ENCODE data around the gene LIPC. TPM values are rescaled to one million over a fixed set of nuclear protein-coding genes. Genes with fewer than 3 reads are reported as not detected.

Gene LIPC
- total and polyA plus RNA-seq, 10 of the 15 experiments (the other 5 are each of a cell fraction or from before 2014, with no cell fraction given), result 0.06 to 0.31 (median 0.16) TPM; not detected in 1

- ATAC-seq (no peak), DNase-seq (ENCODE audit: low read depth, low spot score) (no peak), FAIRE-seq (no peak)
- no peak for TF ChIP-seq RELA (IDR thresholded peaks at IDR 0.05; ENCODE audit: borderline replicate concordance, partially characterized antibody)
- no peak for TF ChIP-seq ZBTB11 (CRISPR knock-in tag; IDR thresholded peaks at IDR 0.05)
- no peak for TF ChIP-seq RELB (IDR thresholded peaks at IDR 0.05; ENCODE audit: low read depth)
- no peak for TF ChIP-seq RAD21 (IDR thresholded peaks at IDR 0.05; ENCODE audit: insufficient read depth, low read depth, low read length)
- intact Hi-C loops (cut with micrococcal nuclease; ENCODE audit: unreplicated experiment), result loop anchor here (5.0 kb wide), 1 partner anchor 46 kb away; no protein-coding TSS in a partner anchor
- no peak overlapping the region for H3K9ac ChIP-seq (ENCODE audit: control insufficient read depth, insufficient read depth, low read length)
- no peaks in the 10 kb centered on the region for H3K9me3 ChIP-seq (replicated peaks; ENCODE audit: control insufficient read depth, insufficient read depth, low read length)
- H3K4me2 ChIP-seq (ENCODE audit: control insufficient read depth, insufficient read depth), result no peak overlapping the region
- BruUV-seq (replicated peaks), result no TSS peak
- in situ Hi-C loops (cut with MboI), result no loop called here
- H3K36me3 ChIP-seq (ENCODE audit: control insufficient read depth in 2 of 2, insufficient read depth in 2 of 2, low read length in 1 of 2), result no peaks in the 10 kb centered on the region
- ChIA-PET POLR2A (interaction anchor here (0.6 kb wide), 1 partner anchor 36 kb away, joined by 4 read pairs; no protein-coding TSS in a partner anchor), RAD21 (ENCODE audit: unreplicated experiment) (interaction anchor here (0.7 to 4.7 kb wide), 5 partner anchors 10 to 216 kb away, joined by 3 to 24 read pairs (median 3); no protein-coding TSS in a partner anchor), CTCF (interaction anchor here (0.6 kb wide), 1 partner anchor 242 kb away, joined by 3 read pairs; no protein-coding TSS in a partner anchor), SMC1A (ENCODE audit: uncharacterized antibody, unreplicated experiment) (interaction anchor here (0.6 to 6.0 kb wide), 3 partner anchors 9 to 15 kb away, joined by 3 to 51 read pairs (median 3); no protein-coding TSS in a partner anchor)
- H3K4me1 ChIP-seq (ENCODE audit: control insufficient read depth, insufficient read depth, low read length), result peaks cover 35% of the 10 kb centered on the region
- peaks cover 7% of the 10 kb centered on the region for H3K79me2 ChIP-seq (ENCODE audit: control insufficient read depth, insufficient read depth, low read length)
- no peaks in the 10 kb centered on the region for H4K20me1 ChIP-seq (ENCODE audit: control insufficient read depth, insufficient read depth)
- no peak overlapping the region for H2AFZ ChIP-seq (ENCODE audit: control insufficient read depth, low read depth, low read length)
- 67% methylated on average over 1 of the region's 1 CpG for WGBS (ENCODE audit: insufficient coverage, insufficient replicate concordance, low lambda C conversion rate, missing lambda C conversion rate)
- no peak overlapping the region for H3K27ac ChIP-seq (ENCODE audit: control insufficient read depth, insufficient read depth)
- H3K27me3 ChIP-seq (replicated peaks in 1 of 2; ENCODE audit: control insufficient read depth in 2 of 2, insufficient read depth in 2 of 2, low read length in 1 of 2), result no peaks in the 10 kb centered on the region
- no peak overlapping the region for H3K4me3 ChIP-seq
These were observed 39.6 kb downstream of the LIPC start for GRCh38 chr15:58471348-58471747.

Measured in GM12878 (cell line).